NCI-H1930 (cell line): ENCODE results near the gene CUX1.
"Not testable (repeated sequence)": the region's sequence is repeated elsewhere in the genome, so short reads cannot be mapped to it uniquely, and the experiment has no call there.

Source experiments
- DNase-seq, 2 experiments: peaks; one replicate each; lab custom pipeline; 2025; lab: John Stamatoyannopoulos, UW

CUX1 gene

GRCh38 chr7:102149416-102149815, 332.0 kb downstream of the CUX1 start:
- no peak for DNase-seq

- DNase-seq = no peak
Measured at GRCh38 chr7:102150266-102150665, 332.8 kb downstream of the CUX1 start.

GRCh38 chr7:102152672-102153598, 335.5 kb downstream of the CUX1 start:
- no peak for DNase-seq

GRCh38 chr7:102153599-102153946, 336.1 kb downstream of the CUX1 start:
- no peak for DNase-seq

GRCh38 chr7:102154425-102154824, 337.0 kb downstream of the CUX1 start:
- no peak for DNase-seq

GRCh38 chr7:102155821-102156441, 338.5 kb downstream of the CUX1 start:
- no peak for DNase-seq

- DNase-seq = no peak
Measured at GRCh38 chr7:102156867-102157266, 339.4 kb downstream of the CUX1 start.

- DNase-seq = no peak
Measured at GRCh38 chr7:102165136-102165535, 347.7 kb downstream of the CUX1 start.

GRCh38 chr7:102167254-102167653, 349.8 kb downstream of the CUX1 start:
- no peak for DNase-seq

- DNase-seq = no peak
Measured at GRCh38 chr7:102169651-102170392, 352.4 kb downstream of the CUX1 start.

GRCh38 chr7:102170393-102170970, 353.1 kb downstream of the CUX1 start:
- DNase-seq = no peak

- DNase-seq = no peak
Measured at GRCh38 chr7:102173669-102174068, 356.2 kb downstream of the CUX1 start.

- DNase-seq = no peak
Measured at GRCh38 chr7:102175423-102176170, 358.2 kb downstream of the CUX1 start.

GRCh38 chr7:102178410-102178809, 361.0 kb downstream of the CUX1 start:
- no peak for DNase-seq

- no peak for DNase-seq
Measured at GRCh38 chr7:102180727-102181126, 363.3 kb downstream of the CUX1 start.

GRCh38 chr7:102181517-102181916, 364.1 kb downstream of the CUX1 start:
- DNase-seq = no peak

- DNase-seq = no peak
Measured at GRCh38 chr7:102182016-102182415, 364.6 kb downstream of the CUX1 start.

- DNase-seq = not testable (repeated sequence)
Measured at GRCh38 chr7:102183848-102184247, 366.4 kb downstream of the CUX1 start.

- no peak for DNase-seq
Measured at GRCh38 chr7:102184303-102184702, 366.9 kb downstream of the CUX1 start.

- no peak for DNase-seq
Measured at GRCh38 chr7:102185796-102186195, 368.4 kb downstream of the CUX1 start.

- DNase-seq = no peak
Measured at GRCh38 chr7:102186306-102186705, 368.9 kb downstream of the CUX1 start.

GRCh38 chr7:102188746-102189145, 371.3 kb downstream of the CUX1 start:
- no peak for DNase-seq
